ENCODE results near the gene QSOX2.

The QSOX2 gene

GRCh38 chr9:136291306-136292025 is 45.9 kb upstream of the QSOX2 start:
- H3K4me3 ChIP-seq (ENCODE audit: control insufficient read depth, low read depth, low read length): no peak overlapping the region
- no peak for DNase-seq (ENCODE audit: low read depth)
- TF ChIP-seq, protein P1, sequence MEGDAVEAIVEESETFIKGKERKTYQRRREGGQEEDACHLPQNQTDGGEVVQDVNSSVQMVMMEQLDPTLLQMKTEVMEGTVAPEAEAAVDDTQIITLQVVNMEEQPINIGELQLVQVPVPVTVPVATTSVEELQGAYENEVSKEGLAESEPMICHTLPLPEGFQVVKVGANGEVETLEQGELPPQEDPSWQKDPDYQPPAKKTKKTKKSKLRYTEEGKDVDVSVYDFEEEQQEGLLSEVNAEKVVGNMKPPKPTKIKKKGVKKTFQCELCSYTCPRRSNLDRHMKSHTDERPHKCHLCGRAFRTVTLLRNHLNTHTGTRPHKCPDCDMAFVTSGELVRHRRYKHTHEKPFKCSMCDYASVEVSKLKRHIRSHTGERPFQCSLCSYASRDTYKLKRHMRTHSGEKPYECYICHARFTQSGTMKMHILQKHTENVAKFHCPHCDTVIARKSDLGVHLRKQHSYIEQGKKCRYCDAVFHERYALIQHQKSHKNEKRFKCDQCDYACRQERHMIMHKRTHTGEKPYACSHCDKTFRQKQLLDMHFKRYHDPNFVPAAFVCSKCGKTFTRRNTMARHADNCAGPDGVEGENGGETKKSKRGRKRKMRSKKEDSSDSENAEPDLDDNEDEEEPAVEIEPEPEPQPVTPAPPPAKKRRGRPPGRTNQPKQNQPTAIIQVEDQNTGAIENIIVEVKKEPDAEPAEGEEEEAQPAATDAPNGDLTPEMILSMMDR (conservative IDR thresholded peaks at IDR 0.05; ENCODE audit: control insufficient read depth, insufficient read depth, low read depth, low read length): no peak

GRCh38 chr9:136290508-136291000 is 44.9 kb upstream of the QSOX2 start:
- H3K4me3 ChIP-seq (ENCODE audit: control insufficient read depth, low read depth, low read length): no peak overlapping the region
- DNase-seq (ENCODE audit: low read depth): no peak
- TF ChIP-seq, protein P1 (conservative IDR thresholded peaks at IDR 0.05; ENCODE audit: control insufficient read depth, insufficient read depth, low read depth, low read length): no peak

DNA sequence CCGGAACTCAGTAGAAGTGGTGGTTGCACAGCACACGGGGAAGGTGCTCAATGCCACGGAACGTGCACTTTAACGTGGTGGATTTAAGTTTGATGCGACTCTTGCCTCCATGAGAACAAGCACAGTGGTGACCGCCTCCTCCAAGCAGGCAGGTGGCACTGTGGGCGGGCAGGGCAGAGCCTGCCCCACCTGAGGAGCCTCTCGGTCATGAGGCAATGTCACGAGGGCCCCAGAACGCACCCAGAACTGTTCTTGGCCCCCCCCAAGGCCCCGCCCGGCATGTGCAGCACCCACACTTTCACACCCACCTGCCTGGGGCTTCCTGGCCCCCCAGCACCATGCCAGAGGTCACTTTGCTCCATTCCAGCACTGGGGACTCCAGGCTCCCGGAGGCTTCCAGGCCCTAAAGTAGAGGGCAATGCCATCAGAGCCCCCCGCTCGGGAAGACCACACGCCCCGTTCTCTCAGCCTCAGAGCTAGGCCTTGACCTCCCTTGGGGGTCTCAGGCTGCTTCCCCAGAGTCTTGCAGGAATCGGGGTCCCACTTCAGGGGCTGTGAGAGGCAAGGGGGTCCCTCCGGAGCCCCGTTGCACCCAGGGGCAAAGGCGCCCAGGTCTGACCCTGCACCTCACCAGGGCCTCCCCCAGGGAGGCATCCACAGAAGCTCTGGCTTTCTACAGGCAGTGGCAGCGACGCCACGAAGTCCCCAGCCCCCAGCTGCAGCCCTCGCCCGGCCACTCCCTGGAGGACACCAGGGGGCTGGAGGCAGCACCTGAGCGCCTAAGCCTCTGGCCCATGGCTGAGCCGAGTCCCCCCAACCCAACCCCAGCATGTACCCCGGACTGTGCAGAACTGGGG is 44.3 kb upstream of the QSOX2 start:
- no peak overlapping the region for H3K4me3 ChIP-seq (ENCODE audit: control insufficient read depth, low read depth, low read length)
- no peak for DNase-seq (ENCODE audit: low read depth)
- TF ChIP-seq, protein P1 (conservative IDR thresholded peaks at IDR 0.05; ENCODE audit: control insufficient read depth, insufficient read depth, low read depth, low read length): no peak

- DNase-seq (ENCODE audit: low read depth): no peak
- no peak overlapping the region for H3K4me3 ChIP-seq (ENCODE audit: control insufficient read depth, low read depth, low read length)
- TF ChIP-seq, protein P1 (conservative IDR thresholded peaks at IDR 0.05; ENCODE audit: control insufficient read depth, insufficient read depth, low read depth, low read length): no peak
Observed at GRCh38 chr9:136287960-136288753, 42.5 kb upstream of the QSOX2 start.

GRCh38 chr9:136286987-136287379 is 41.4 kb upstream of the QSOX2 start:
- no peak for DNase-seq (ENCODE audit: low read depth)
- TF ChIP-seq, protein P1 (conservative IDR thresholded peaks at IDR 0.05; ENCODE audit: control insufficient read depth, insufficient read depth, low read depth, low read length): no peak
- H3K4me3 ChIP-seq (ENCODE audit: control insufficient read depth, low read depth, low read length): no peak overlapping the region

- TF ChIP-seq, protein P1 (conservative IDR thresholded peaks at IDR 0.05; ENCODE audit: control insufficient read depth, insufficient read depth, low read depth, low read length): no peak
- no peak for DNase-seq (ENCODE audit: low read depth)
- no peak overlapping the region for H3K4me3 ChIP-seq (ENCODE audit: control insufficient read depth, low read depth, low read length)
Observed at GRCh38 chr9:136286359-136286986, 40.9 kb upstream of the QSOX2 start.
